B cell (primary cell): Measurements from ENCODE around the gene GADL1.

Experiments
- EZH2 ChIP-seq: IDR thresholded peaks from 2 replicates; pipeline ENCODE4 v1.6.1; 2012; ENCODE audit warnings: borderline replicate concordance, low read depth, mild to moderate bottlenecking, moderate library complexity, low read length; ENCODE audit not compliant: insufficient read depth, poor library complexity, severe bottlenecking
- TF ChIP-seq, protein P1 (sequence below): fragments of 200-600 bp; IDR thresholded peaks from one replicate; pipeline ENCODE4 v1.8.0; 2022; ENCODE audit warnings: antibody characterized with exemption, mild to moderate bottlenecking

DNA sequence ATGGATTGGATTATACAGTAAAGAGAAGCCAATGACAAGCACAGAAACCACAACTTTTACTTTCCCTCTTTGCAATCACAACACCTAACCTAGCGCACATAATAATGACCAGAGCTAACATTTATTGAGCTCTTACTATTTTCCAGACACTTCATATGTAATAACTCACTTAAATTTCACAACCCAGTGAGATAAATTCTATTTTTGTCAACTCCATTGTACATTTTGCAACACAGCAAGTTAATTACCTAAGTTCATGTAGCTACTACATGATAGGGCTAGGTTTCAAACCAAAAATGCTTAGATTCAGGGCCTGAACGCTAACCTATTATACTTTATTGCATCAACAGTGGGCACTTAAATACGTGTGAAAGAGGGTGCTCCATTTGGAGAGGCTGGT, 89.5 kb downstream of the GADL1 start:
- TF ChIP-seq, protein P1, sequence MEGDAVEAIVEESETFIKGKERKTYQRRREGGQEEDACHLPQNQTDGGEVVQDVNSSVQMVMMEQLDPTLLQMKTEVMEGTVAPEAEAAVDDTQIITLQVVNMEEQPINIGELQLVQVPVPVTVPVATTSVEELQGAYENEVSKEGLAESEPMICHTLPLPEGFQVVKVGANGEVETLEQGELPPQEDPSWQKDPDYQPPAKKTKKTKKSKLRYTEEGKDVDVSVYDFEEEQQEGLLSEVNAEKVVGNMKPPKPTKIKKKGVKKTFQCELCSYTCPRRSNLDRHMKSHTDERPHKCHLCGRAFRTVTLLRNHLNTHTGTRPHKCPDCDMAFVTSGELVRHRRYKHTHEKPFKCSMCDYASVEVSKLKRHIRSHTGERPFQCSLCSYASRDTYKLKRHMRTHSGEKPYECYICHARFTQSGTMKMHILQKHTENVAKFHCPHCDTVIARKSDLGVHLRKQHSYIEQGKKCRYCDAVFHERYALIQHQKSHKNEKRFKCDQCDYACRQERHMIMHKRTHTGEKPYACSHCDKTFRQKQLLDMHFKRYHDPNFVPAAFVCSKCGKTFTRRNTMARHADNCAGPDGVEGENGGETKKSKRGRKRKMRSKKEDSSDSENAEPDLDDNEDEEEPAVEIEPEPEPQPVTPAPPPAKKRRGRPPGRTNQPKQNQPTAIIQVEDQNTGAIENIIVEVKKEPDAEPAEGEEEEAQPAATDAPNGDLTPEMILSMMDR, result no peak
- no peak for TF ChIP-seq EZH2
